Amniotic epithelial cell (primary cell): ENCODE results near the gene SLC6A11.
A peak's percentile ranks its signal among the peaks of the same experiment; 100 is the strongest.

Experiments
- DNase-seq: peaks from one replicate; pipeline ENCODE4 v3.0.0-alpha.2; 2010; ENCODE audit warnings: low read depth

SLC6A11 gene

GRCh38 chr3:10930666-10931040, 114.6 kb downstream of the SLC6A11 start:
- no peak for DNase-seq

GRCh38 chr3:10932596-10932995, 116.6 kb downstream of the SLC6A11 start:
- DNase-seq, result no peak

- no peak for DNase-seq
Measured at GRCh38 chr3:10933021-10933420, 117.0 kb downstream of the SLC6A11 start.

- no peak for DNase-seq
Measured at GRCh38 chr3:10933470-10933804, 117.4 kb downstream of the SLC6A11 start.

GRCh38 chr3:10933805-10934481, 117.9 kb downstream of the SLC6A11 start:
- DNase-seq, result peak; percentile 10

- DNase-seq, result no peak
Measured at GRCh38 chr3:10935028-10935427, 119.0 kb downstream of the SLC6A11 start.

GRCh38 chr3:10935846-10936631, 120.0 kb downstream of the SLC6A11 start:
- DNase-seq, result no peak

- DNase-seq, result no peak
Measured at GRCh38 chr3:10936686-10937085, 120.7 kb downstream of the SLC6A11 start.

GRCh38 chr3:10937141-10937825, 121.3 kb downstream of the SLC6A11 start:
- no peak for DNase-seq

GRCh38 chr3:10939556-10939955, 123.5 kb downstream of the SLC6A11 start:
- DNase-seq, result no peak

- DNase-seq, result no peak
Measured at GRCh38 chr3:10940106-10940505, 124.1 kb downstream of the SLC6A11 start.

GRCh38 chr3:10941972-10942371, 125.9 kb downstream of the SLC6A11 start:
- DNase-seq, result no peak

- no peak for DNase-seq
Measured at GRCh38 chr3:10942690-10943205, 126.7 kb downstream of the SLC6A11 start.

GRCh38 chr3:10944866-10945265, 128.8 kb downstream of the SLC6A11 start:
- DNase-seq, result no peak

GRCh38 chr3:10945683-10946287, 129.8 kb downstream of the SLC6A11 start:
- peak; percentile 16 for DNase-seq

GRCh38 chr3:10946526-10946925, 130.5 kb downstream of the SLC6A11 start:
- no peak for DNase-seq

- no peak for DNase-seq
Measured at GRCh38 chr3:10948326-10948725, 132.3 kb downstream of the SLC6A11 start.

GRCh38 chr3:10949197-10949596, 133.2 kb downstream of the SLC6A11 start:
- no peak for DNase-seq

- peak; percentile 31 for DNase-seq
Measured at GRCh38 chr3:10950476-10951294, 134.7 kb downstream of the SLC6A11 start.

- no peak for DNase-seq
Measured at GRCh38 chr3:10951295-10951926, 135.4 kb downstream of the SLC6A11 start.

- DNase-seq, result no peak
Measured at GRCh38 chr3:10952525-10952924, 136.5 kb downstream of the SLC6A11 start.
